ENCODE data around the gene CFAP126. TPM values are rescaled to one million over a fixed set of nuclear protein-coding genes. Genes with fewer than 3 reads are reported as not detected.
"Not testable (repeated sequence)": the region's sequence is repeated elsewhere in the genome, so short reads cannot be mapped to it uniquely, and the experiment has no call there.

The CFAP126 gene
- total RNA-seq, 2 experiments from 2014 or later = not detected

DNA sequence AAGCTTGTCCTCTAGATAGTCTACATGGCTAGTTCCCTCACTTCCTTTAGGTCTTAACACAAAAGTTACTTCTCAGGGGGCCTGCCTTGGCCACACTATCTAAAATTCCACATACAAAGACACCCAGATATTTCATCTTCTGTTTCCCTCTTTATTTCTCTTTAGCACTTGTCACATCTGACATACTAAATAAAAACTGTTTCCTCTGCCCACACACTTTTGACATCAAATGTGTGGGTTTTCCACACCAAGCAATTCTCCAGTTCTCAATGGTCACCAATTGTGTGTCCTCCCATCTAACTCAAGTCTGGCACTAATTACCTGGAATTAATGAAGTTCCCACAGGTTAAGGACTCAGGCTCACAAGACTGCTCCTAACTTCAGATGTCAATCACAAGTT, 25.5 kb upstream of the CFAP126 start:
- Mint-ChIP-seq H3K4me1 (peaks cover 32% of the 10 kb centered on the region), H3K27me3 (no peaks in the 10 kb centered on the region), H3K36me3 (ENCODE audit: low read depth) (no peaks in the 10 kb centered on the region), H3K4me3 (no peak overlapping the region), H3K9me3 (no peaks in the 10 kb centered on the region), H3K27ac (no peak overlapping the region)
- CTCF ChIA-PET = interaction anchor here (0.7 kb wide), 1 partner anchor 47 kb away, joined by 4 read pairs; no protein-coding TSS in a partner anchor
- POLR2A ChIA-PET = no interaction called here
- DNase-seq = no peak

- H3K27ac Mint-ChIP-seq = no peak overlapping the region
- H3K36me3 Mint-ChIP-seq (ENCODE audit: low read depth) = no peaks in the 10 kb centered on the region
- no peaks in the 10 kb centered on the region for H3K9me3 Mint-ChIP-seq
- CTCF ChIA-PET = interaction anchor here (0.7 to 1.9 kb wide), 4 partner anchors 8 to 294 kb away, joined by 3 to 11 read pairs (median 3); no protein-coding TSS in a partner anchor
- peaks cover 40% of the 10 kb centered on the region for H3K4me1 Mint-ChIP-seq
- peak overlapping the region; percentile 31 for H3K4me3 Mint-ChIP-seq
- no peak for DNase-seq
- H3K27me3 Mint-ChIP-seq = no peaks in the 10 kb centered on the region
- POLR2A ChIA-PET = no interaction called here
These were observed 23.9 kb upstream of the CFAP126 start for GRCh38 chr1:161391611-161392010.

- H3K9me3 Mint-ChIP-seq; DNase-seq; POLR2A ChIA-PET; H3K36me3 Mint-ChIP-seq (ENCODE audit: low read depth); H3K27me3 Mint-ChIP-seq; H3K27ac Mint-ChIP-seq: not testable (repeated sequence)
- Mint-ChIP-seq H3K4me3 (peak overlapping the region; percentile 77), H3K4me1 (peaks cover 45% of the 10 kb centered on the region)
- CTCF ChIA-PET = interaction anchor here (0.7 to 2.7 kb wide), 6 partner anchors 9 to 294 kb away, joined by 3 to 14 read pairs (median 3); partner anchors contain the start of gene TOMM40L
These were observed 23.5 kb upstream of the CFAP126 start for GRCh38 chr1:161391136-161391535.

- peak overlapping the region; percentile 94 for H3K27ac Mint-ChIP-seq
- H3K36me3 Mint-ChIP-seq (ENCODE audit: low read depth) = no peaks in the 10 kb centered on the region
- ChIA-PET POLR2A (no interaction called here), CTCF (interaction anchor here (0.7 to 2.7 kb wide), 6 partner anchors 9 to 293 kb away, joined by 3 to 14 read pairs (median 4); partner anchors contain the start of gene TOMM40L)
- no peak for DNase-seq
- H3K4me3 Mint-ChIP-seq = peak overlapping the region; percentile 77
- no peaks in the 10 kb centered on the region for H3K27me3 Mint-ChIP-seq
- no peaks in the 10 kb centered on the region for H3K9me3 Mint-ChIP-seq
- peaks cover 47% of the 10 kb centered on the region for H3K4me1 Mint-ChIP-seq
These were observed 22.8 kb upstream of the CFAP126 start for GRCh38 chr1:161390559-161390858.

DNA sequence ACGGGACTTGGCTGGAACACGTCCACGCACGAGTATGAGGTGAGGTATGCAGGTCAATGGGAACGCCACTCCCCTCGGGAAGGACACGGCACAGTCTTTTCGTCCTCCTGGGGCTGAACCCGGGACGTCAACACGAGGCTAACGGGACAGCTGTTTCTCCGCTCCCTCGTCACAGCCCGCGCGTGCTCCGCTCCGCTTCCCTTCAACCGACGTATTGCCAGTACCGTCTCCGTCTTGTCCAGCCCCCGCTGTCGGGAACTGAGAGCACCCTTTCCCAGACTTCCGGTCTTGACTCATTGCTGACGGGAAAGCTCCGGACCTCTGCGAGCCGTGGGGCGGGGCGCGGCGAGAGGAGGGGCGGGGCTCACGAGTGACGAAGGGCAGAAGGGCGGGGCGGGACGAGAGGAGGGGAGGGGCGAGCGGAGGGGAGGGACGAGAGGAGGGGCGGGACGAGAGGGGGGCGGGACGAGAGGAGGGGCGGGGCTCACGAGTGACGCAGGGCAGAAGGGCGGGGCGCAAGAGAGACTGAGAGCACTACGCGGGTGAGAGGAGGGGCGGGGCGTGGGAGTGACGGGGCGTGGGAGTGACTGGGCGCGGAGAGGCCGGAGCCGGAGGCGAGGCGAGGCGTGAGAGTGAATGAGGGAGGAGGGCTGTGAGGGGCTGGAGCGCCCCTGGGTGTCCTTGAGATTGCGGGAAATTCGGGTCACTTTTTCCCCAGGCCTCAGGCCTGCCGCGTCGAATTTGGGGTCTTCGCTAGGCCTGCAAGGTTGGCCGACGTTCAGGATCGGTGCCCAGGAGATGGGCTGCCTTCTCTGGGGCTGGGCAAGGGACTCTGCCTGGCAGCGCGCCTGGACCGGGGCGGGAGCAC, 22.2 kb upstream of the CFAP126 start:
- peaks cover 47% of the 10 kb centered on the region for H3K4me1 Mint-ChIP-seq
- ChIA-PET POLR2A (no interaction called here), CTCF (interaction anchor here (0.5 to 2.7 kb wide), 10 partner anchors 8 to 730 kb away, joined by 3 to 14 read pairs (median 4); partner anchors contain the start of genes NDUFS2 and TOMM40L)
- no peaks in the 10 kb centered on the region for H3K27me3 Mint-ChIP-seq
- H3K36me3 Mint-ChIP-seq (ENCODE audit: low read depth) = no peaks in the 10 kb centered on the region
- H3K9me3 Mint-ChIP-seq = no peaks in the 10 kb centered on the region
- peak overlapping the region; percentile 94 for H3K27ac Mint-ChIP-seq
- peak; percentile 97 for DNase-seq
- peak overlapping the region; percentile 77 for H3K4me3 Mint-ChIP-seq

GRCh38 chr1:161389158-161389557, 21.5 kb upstream of the CFAP126 start:
- DNase-seq; H3K27me3 Mint-ChIP-seq; POLR2A ChIA-PET; H3K36me3 Mint-ChIP-seq (ENCODE audit: low read depth); H3K9me3 Mint-ChIP-seq: not testable (repeated sequence)
- peaks cover 48% of the 10 kb centered on the region for H3K4me1 Mint-ChIP-seq
- H3K27ac Mint-ChIP-seq = peak overlapping the region; percentile 94
- CTCF ChIA-PET = interaction anchor here (0.5 to 2.7 kb wide), 9 partner anchors 77 to 729 kb away, joined by 3 to 14 read pairs (median 3); partner anchors contain the start of genes NDUFS2 and TOMM40L
- H3K4me3 Mint-ChIP-seq = peak overlapping the region; percentile 77

DNA sequence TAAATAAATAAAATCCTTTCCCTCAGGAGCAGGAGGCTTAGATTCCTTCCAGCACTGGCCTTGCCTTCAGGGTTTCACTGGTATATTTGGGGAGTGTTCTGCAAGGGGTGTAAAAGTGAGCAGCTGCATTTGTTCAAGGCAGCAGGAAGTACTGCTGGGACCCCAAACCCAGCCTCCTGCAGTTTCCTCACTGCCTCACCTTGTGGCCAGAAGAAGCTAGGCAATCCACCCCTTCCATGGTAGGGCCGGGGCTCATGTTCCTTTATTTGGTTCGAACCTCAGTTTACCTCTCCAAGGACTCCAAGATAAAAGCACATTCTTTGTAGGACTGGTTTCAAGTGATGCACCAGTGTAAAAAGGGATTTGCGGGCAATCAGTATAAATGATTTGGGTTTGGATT, 21.0 kb upstream of the CFAP126 start:
- Mint-ChIP-seq H3K9me3 (no peaks in the 10 kb centered on the region), H3K27me3 (no peaks in the 10 kb centered on the region), H3K4me3 (peak overlapping the region; percentile 77), H3K36me3 (ENCODE audit: low read depth) (no peaks in the 10 kb centered on the region), H3K4me1 (peaks cover 51% of the 10 kb centered on the region), H3K27ac (peak overlapping the region; percentile 94)
- POLR2A ChIA-PET = no interaction called here
- no peak for DNase-seq
- CTCF ChIA-PET = interaction anchor here (0.5 to 2.7 kb wide), 3 partner anchors 163 to 238 kb away, joined by 3 to 14 read pairs (median 4); partner anchors contain the start of gene TOMM40L

DNA sequence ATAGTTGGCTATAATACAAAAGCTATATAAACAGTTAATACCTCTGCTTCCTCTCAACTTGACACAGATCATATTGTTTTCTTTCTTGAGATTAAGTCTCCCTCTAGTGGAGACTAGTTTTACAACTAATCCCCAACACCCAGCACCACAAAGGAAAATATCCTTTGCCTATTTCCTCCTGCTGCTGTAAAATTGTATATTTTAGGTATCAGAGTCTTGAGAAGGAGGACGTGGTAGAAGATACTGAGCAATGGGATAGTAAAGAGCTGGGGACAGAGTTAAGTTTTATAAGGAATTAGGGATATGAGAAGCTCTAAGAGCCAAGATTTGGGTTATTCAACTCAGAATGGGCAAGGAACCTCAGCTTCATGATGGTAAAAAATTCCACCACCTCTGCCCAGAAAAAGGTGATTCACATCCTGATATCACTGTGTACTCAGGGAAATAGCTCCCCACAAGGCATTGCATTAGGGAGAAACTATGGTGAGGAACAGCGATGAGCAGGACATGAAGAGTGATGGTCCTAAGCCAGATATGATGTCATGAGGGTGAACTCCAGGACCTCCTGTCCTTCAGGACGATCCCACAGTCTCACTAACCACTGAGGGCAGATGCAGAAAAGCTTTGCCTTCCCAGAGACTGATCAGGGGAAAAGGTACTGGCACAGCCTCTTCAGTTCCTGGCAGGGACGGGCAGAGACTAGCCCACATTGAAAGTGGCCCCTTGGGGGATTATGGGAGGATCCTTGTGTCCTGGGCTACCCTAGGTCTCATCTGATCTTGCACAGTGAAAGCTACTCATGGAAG, 14.7 kb upstream of the CFAP126 start:
- no peak for DNase-seq
- Mint-ChIP-seq H3K4me3 (no peak overlapping the region), H3K4me1 (peaks cover 27% of the 10 kb centered on the region), H3K27me3 (no peaks in the 10 kb centered on the region), H3K36me3 (ENCODE audit: low read depth) (no peaks in the 10 kb centered on the region), H3K9me3 (no peaks in the 10 kb centered on the region), H3K27ac (no peak overlapping the region)
- POLR2A ChIA-PET = no interaction called here
- CTCF ChIA-PET = interaction anchor here (0.6 to 5.0 kb wide), 32 partner anchors 8 to 385 kb away, joined by 3 to 38 read pairs (median 4); partner anchors contain the start of genes ADAMTS4, APOA2, ARHGAP30 and B4GALT3

DNA sequence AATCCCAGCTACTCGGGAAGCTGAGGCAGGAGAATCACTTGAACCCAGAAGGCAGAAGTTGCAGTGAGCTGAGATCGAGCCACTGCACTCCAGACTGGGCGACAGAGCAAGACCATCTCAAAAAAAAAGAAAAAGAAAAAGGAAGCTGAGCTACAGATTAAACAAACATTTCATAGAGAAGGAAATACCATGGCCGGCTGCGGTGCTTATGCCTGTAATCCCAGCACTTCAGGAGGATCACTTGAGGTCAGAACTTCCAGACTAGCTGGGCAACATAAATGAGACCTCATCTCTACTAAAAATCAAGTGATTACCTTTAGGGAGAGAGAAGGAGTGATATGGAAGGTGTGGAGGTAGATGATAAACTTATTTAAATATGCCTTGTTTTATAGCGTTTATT, 14.0 kb upstream of the CFAP126 start:
- ChIA-PET CTCF (interaction anchor here (0.6 to 5.0 kb wide), 25 partner anchors 9 to 264 kb away, joined by 3 to 38 read pairs (median 5); partner anchors contain the start of genes ADAMTS4, APOA2, B4GALT3 and CFAP126), POLR2A (no interaction called here)
- Mint-ChIP-seq H3K9me3 (no peaks in the 10 kb centered on the region), H3K27me3 (no peaks in the 10 kb centered on the region), H3K4me3 (no peak overlapping the region), H3K27ac (peak overlapping the region; percentile 50), H3K4me1 (peaks cover 20% of the 10 kb centered on the region), H3K36me3 (ENCODE audit: low read depth) (no peaks in the 10 kb centered on the region)
- DNase-seq = no peak

GRCh38 chr1:161379071-161379470, 11.4 kb upstream of the CFAP126 start:
- peaks cover 11% of the 10 kb centered on the region for H3K4me1 Mint-ChIP-seq
- no peak for DNase-seq
- no peaks in the 10 kb centered on the region for H3K27me3 Mint-ChIP-seq
- H3K36me3 Mint-ChIP-seq (ENCODE audit: low read depth) = no peaks in the 10 kb centered on the region
- no peak overlapping the region for H3K27ac Mint-ChIP-seq
- POLR2A ChIA-PET = no interaction called here
- H3K9me3 Mint-ChIP-seq = no peaks in the 10 kb centered on the region
- H3K4me3 Mint-ChIP-seq = no peak overlapping the region
- CTCF ChIA-PET = interaction anchor here (1.4 to 1.5 kb wide), 2 partner anchors 11 to 154 kb away, joined by 4 to 5 read pairs; partner anchors contain the start of genes CFAP126 and TOMM40L

GRCh38 chr1:161378014-161378413, 10.3 kb upstream of the CFAP126 start:
- no peaks in the 10 kb centered on the region for H3K36me3 Mint-ChIP-seq (ENCODE audit: low read depth)
- no peak overlapping the region for H3K27ac Mint-ChIP-seq
- H3K4me3 Mint-ChIP-seq = no peak overlapping the region
- peaks cover 7% of the 10 kb centered on the region for H3K4me1 Mint-ChIP-seq
- CTCF ChIA-PET = interaction anchor here (0.5 to 1.5 kb wide), 4 partner anchors 9 to 153 kb away, joined by 3 to 5 read pairs (median 4); partner anchors contain the start of genes CFAP126 and TOMM40L
- no peaks in the 10 kb centered on the region for H3K27me3 Mint-ChIP-seq
- DNase-seq = no peak
- no peaks in the 10 kb centered on the region for H3K9me3 Mint-ChIP-seq
- POLR2A ChIA-PET = interaction anchor here (0.6 kb wide), 1 partner anchor 1105 kb away, joined by 4 read pairs; no protein-coding TSS in a partner anchor

GRCh38 chr1:161374373-161374772, 6.7 kb upstream of the CFAP126 start:
- no peak overlapping the region for H3K27ac Mint-ChIP-seq
- H3K4me3 Mint-ChIP-seq = no peak overlapping the region
- ChIA-PET CTCF (interaction anchor here (0.8 to 1.6 kb wide), 10 partner anchors 9 to 209 kb away, joined by 3 to 7 read pairs (median 4); partner anchors contain the start of genes PPOX and TOMM40L), POLR2A (no interaction called here)
- no peaks in the 10 kb centered on the region for H3K9me3 Mint-ChIP-seq
- H3K27me3 Mint-ChIP-seq = no peaks in the 10 kb centered on the region
- no peak for DNase-seq
- peaks cover 1% of the 10 kb centered on the region for H3K36me3 Mint-ChIP-seq (ENCODE audit: low read depth)
- H3K4me1 Mint-ChIP-seq = peaks cover 8% of the 10 kb centered on the region
